Measurements from ENCODE around the gene INVS. TPM values are rescaled to one million over a fixed set of nuclear protein-coding genes. Genes with fewer than 3 reads are reported as not detected.
A peak's percentile ranks its signal among the peaks of the same experiment; 100 is the strongest.

INVS gene
- total RNA-seq, 2 experiments from 2014 or later, result 30.7 to 36.7 TPM

DNA sequence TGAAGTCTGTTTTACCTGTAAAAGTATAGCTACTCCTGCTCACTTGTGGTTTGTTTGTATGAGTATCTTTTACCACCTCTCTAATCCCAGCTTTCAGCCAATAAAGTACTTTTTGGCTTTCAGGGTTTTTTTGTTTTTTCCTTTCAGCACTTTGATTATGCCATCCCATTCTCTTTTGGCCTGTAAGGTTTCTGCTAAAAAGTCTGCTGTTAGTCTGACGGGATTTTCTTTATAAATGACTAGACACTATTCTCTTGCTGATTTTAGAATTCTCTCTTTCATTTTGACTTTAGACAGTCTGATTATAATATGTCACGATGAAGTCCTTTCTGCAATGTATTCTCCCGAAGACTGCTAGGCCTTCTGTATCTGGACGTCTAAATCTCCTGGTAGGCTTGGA, 216.5 kb downstream of the INVS start:
- no peak for TF ChIP-seq CTCF (conservative IDR thresholded peaks at IDR 0.05; ENCODE audit: low read length)
- no peak for TF ChIP-seq EZH2phosphoT487 (IDR thresholded peaks at IDR 0.05; ENCODE audit: borderline replicate concordance, low read depth, low read length)
- Histone ChIP-seq H3K4me2 (ENCODE audit: low read length) (no peak overlapping the region), H2AFZ (ENCODE audit: low read length) (no peak overlapping the region), H3K4me1 (ENCODE audit: insufficient read depth, low read length, poor library complexity, severe bottlenecking) (no peaks in the 10 kb centered on the region), H3K27ac (ENCODE audit: low read depth, low read length, poor library complexity, severe bottlenecking) (no peak overlapping the region), H3K36me3 (ENCODE audit: insufficient read depth, low read length) (peaks cover 96% of the 10 kb centered on the region), H4K20me1 (ENCODE audit: insufficient read depth, low read length) (no peaks in the 10 kb centered on the region), H3K4me3 (ENCODE audit: low read depth, low read length, poor library complexity, severe bottlenecking) (no peak overlapping the region), H3K9me3 (ENCODE audit: low read length) (peaks cover 20% of the 10 kb centered on the region), H3K79me2 (ENCODE audit: insufficient read depth, low read depth, low read length) (peaks cover 53% of the 10 kb centered on the region), H3K9me2 (ENCODE audit: insufficient read depth, low read length) (no peaks in the 10 kb centered on the region)
- DNase-seq (ENCODE audit: low spot score), result no peak
- no TSS peak for BruUV-seq (replicated peaks)
- ChIA-PET POLR2A (interaction anchor here (0.6 to 1.9 kb wide), 2 partner anchors 14 to 191 kb away, joined by 4 to 5 read pairs; no protein-coding TSS in a partner anchor), CTCF (ENCODE audit: unreplicated experiment) (no interaction called here)
- intact Hi-C loops (cut with micrococcal nuclease; ENCODE audit: unreplicated experiment), result no loop called here

DNA sequence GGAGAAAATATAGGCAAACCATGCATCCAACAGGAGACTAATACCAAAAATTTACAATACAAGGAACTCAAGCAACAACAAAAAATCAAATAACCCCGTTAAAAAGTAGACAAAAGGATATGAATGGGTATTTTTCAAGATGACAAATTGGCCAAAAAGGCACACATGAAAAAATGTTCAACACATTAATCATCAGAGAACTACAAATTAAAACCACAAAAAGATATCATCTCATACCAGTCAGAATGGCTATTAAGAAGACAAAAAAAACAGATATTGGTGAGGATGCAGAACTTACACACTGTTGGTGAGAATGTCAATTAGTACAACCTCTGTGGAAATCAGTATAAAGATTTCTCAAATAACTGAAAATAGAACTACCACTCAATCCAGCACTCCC, 218.7 kb downstream of the INVS start:
- ChIA-PET CTCF (ENCODE audit: unreplicated experiment) (no interaction called here), POLR2A (no interaction called here)
- no peak overlapping the region for H3K27ac ChIP-seq (ENCODE audit: low read depth, low read length, poor library complexity, severe bottlenecking)
- no peak for DNase-seq (ENCODE audit: low spot score)
- H3K36me3 ChIP-seq (ENCODE audit: insufficient read depth, low read length), result peaks cover 94% of the 10 kb centered on the region
- no peak overlapping the region for H3K4me2 ChIP-seq (ENCODE audit: low read length)
- no peaks in the 10 kb centered on the region for H3K9me2 ChIP-seq (ENCODE audit: insufficient read depth, low read length)
- H4K20me1 ChIP-seq (ENCODE audit: insufficient read depth, low read length), result no peaks in the 10 kb centered on the region
- no TSS peak for BruUV-seq (replicated peaks)
- H3K4me3 ChIP-seq (ENCODE audit: low read depth, low read length, poor library complexity, severe bottlenecking), result no peak overlapping the region
- H3K9me3 ChIP-seq (ENCODE audit: low read length), result peaks cover 20% of the 10 kb centered on the region
- peaks cover 43% of the 10 kb centered on the region for H3K79me2 ChIP-seq (ENCODE audit: insufficient read depth, low read depth, low read length)
- H2AFZ ChIP-seq (ENCODE audit: low read length), result no peak overlapping the region
- TF ChIP-seq EZH2phosphoT487 (IDR thresholded peaks at IDR 0.05; ENCODE audit: borderline replicate concordance, low read depth, low read length), result no peak
- no peak for TF ChIP-seq CTCF (conservative IDR thresholded peaks at IDR 0.05; ENCODE audit: low read length)
- H3K4me1 ChIP-seq (ENCODE audit: insufficient read depth, low read length, poor library complexity, severe bottlenecking), result no peaks in the 10 kb centered on the region
- intact Hi-C loops (cut with micrococcal nuclease; ENCODE audit: unreplicated experiment), result no loop called here

GRCh38 chr9:100322954-100323536, 224.0 kb downstream of the INVS start:
- H4K20me1 ChIP-seq (ENCODE audit: insufficient read depth, low read length), result peaks cover 8% of the 10 kb centered on the region; the same call in 1 of the 2 replicates
- no peaks in the 10 kb centered on the region for H3K9me2 ChIP-seq (ENCODE audit: insufficient read depth, low read length)
- no peaks in the 10 kb centered on the region for H3K9me3 ChIP-seq (ENCODE audit: low read length)
- peak; percentile 55 for DNase-seq (ENCODE audit: low spot score)
- no peak overlapping the region for H2AFZ ChIP-seq (ENCODE audit: low read length)
- H3K4me1 ChIP-seq (ENCODE audit: insufficient read depth, low read length, poor library complexity, severe bottlenecking), result no peaks in the 10 kb centered on the region
- no peak overlapping the region for H3K4me2 ChIP-seq (ENCODE audit: low read length)
- H3K79me2 ChIP-seq (ENCODE audit: insufficient read depth, low read depth, low read length), result peaks cover 18% of the 10 kb centered on the region; the same call in 1 of the 2 replicates
- peaks cover 94% of the 10 kb centered on the region for H3K36me3 ChIP-seq (ENCODE audit: insufficient read depth, low read length)
- TF ChIP-seq CTCF (conservative IDR thresholded peaks at IDR 0.05; ENCODE audit: low read length) (peak; percentile 89), EZH2phosphoT487 (IDR thresholded peaks at IDR 0.05; ENCODE audit: borderline replicate concordance, low read depth, low read length) (no peak)
- no peak overlapping the region for H3K4me3 ChIP-seq (ENCODE audit: low read depth, low read length, poor library complexity, severe bottlenecking)
- POLR2A ChIA-PET, result interaction anchor here (3.1 to 3.7 kb wide), 2 partner anchors 15 to 19 kb away, joined by 15 to 18 read pairs; no protein-coding TSS in a partner anchor
- no peak overlapping the region for H3K27ac ChIP-seq (ENCODE audit: low read depth, low read length, poor library complexity, severe bottlenecking)
- no TSS peak for BruUV-seq (replicated peaks)
- intact Hi-C loops (cut with micrococcal nuclease; ENCODE audit: unreplicated experiment), result loop anchor here (5.0 to 10.0 kb wide), 2 partner anchors 506 to 1138 kb away; no protein-coding TSS in a partner anchor
- CTCF ChIA-PET (ENCODE audit: unreplicated experiment), result no interaction called here

Measured in OCI-LY7 (cell line).